IMR-90 (cell line): Measurements from ENCODE around the gene EIF2S1. TPM values are rescaled to one million over a fixed set of nuclear protein-coding genes. Genes with fewer than 3 reads are reported as not detected.
A peak's percentile ranks its signal among the peaks of the same experiment; 100 is the strongest.

ENCODE experiments used
- ATAC-seq: fragments of 200-7000 bp; cut with Tn5 transposase; 2 replicates; pipeline ENCODE4 v1.9.1; 2020; ENCODE audit warnings: low read depth, mild to moderate bottlenecking, moderate library complexity
- BruUV-seq: library from RNA; stranded (reverse); fragments of 400-500 nt; replicated peaks from 2 replicates; lab custom pipeline; 2021; lab: Mats Ljungman, UMichigan
- CTCF ChIA-PET: fragments of 300-600 bp; formaldehyde crosslinking; extraction: SDS; loops from one replicate; lab custom pipeline; 2021; ENCODE audit warnings: antibody characterized with exemption; lab: Yijun Ruan, JAX
- POLR2A ChIA-PET: fragments of 300-600 bp; sonication (Branson Sonifier 250); formaldehyde crosslinking; loops from one replicate; lab custom pipeline; 2022; ENCODE audit warnings: antibody characterized with exemption; ENCODE audit not compliant: unreplicated experiment; lab: Charles Lee
- DNase-seq: peaks from one replicate; pipeline ENCODE4 v3.0.0; 2013
- H2AFZ ChIP-seq: replicated peaks from 2 replicates; pipeline ENCODE3; 2013; ENCODE audit warnings: low read length, mild to moderate bottlenecking; ENCODE audit not compliant: poor library complexity
- H2AK5ac ChIP-seq: 2 replicates; pipeline ENCODE4 v1.6.1; 2013; ENCODE audit warnings: low read depth, low read length, inconsistent platforms
- H2AK9ac ChIP-seq: replicated peaks from 2 replicates; pipeline ENCODE3; 2013; ENCODE audit warnings: mild to moderate bottlenecking, low read depth, low read length, moderate library complexity; ENCODE audit not compliant: poor library complexity
- H2BK120ac ChIP-seq: 2 replicates; pipeline ENCODE4 v1.6.1; 2013; ENCODE audit warnings: low read depth, low read length, inconsistent platforms
- H2BK15ac ChIP-seq: 3 replicates; pipeline ENCODE4 v1.6.1; 2013; ENCODE audit warnings: low read depth, low read length, inconsistent platforms
- H2BK20ac ChIP-seq: 2 replicates; pipeline ENCODE4 v1.6.1; 2013; ENCODE audit warnings: low read depth, mild to moderate bottlenecking, inconsistent platforms, low read length, moderate library complexity
- H2BK5ac ChIP-seq: 2 replicates; pipeline ENCODE4 v1.6.1; 2013; ENCODE audit warnings: mild to moderate bottlenecking, low read depth, low read length, inconsistent platforms; ENCODE audit not compliant: poor library complexity, severe bottlenecking
- H3K14ac ChIP-seq: replicated peaks from 2 replicates; pipeline ENCODE4 v1.6.1; 2013; ENCODE audit warnings: low read depth, low read length, inconsistent platforms
- H3K18ac ChIP-seq: 2 replicates; pipeline ENCODE4 v1.6.1; 2013; ENCODE audit warnings: low read depth, low read length, control low read depth
- H3K23ac ChIP-seq: 2 replicates; pipeline ENCODE4 v1.6.1; 2013; ENCODE audit warnings: low read depth, low read length, inconsistent platforms
- H3K27ac ChIP-seq: 2 replicates; pipeline ENCODE4 v1.5.1; 2013; ENCODE audit warnings: mild to moderate bottlenecking, control low read depth, low read length; ENCODE audit not compliant: insufficient read depth
- H3K27me3 ChIP-seq: 2 replicates; pipeline ENCODE4 v1.6.1; 2013; ENCODE audit warnings: low read length; ENCODE audit not compliant: control insufficient read depth, insufficient read depth
- H3K36me3 ChIP-seq: 2 replicates; pipeline ENCODE4 v1.6.1; 2013; ENCODE audit warnings: low read length, mixed read lengths; ENCODE audit not compliant: control insufficient read depth, insufficient read depth
- H3K4ac ChIP-seq: 2 replicates; pipeline ENCODE4 v1.6.1; 2013; ENCODE audit warnings: low read depth, low read length, inconsistent platforms
- H3K4me1 ChIP-seq: 2 replicates; pipeline ENCODE4 v1.6.1; 2013; ENCODE audit warnings: low read length, mixed read lengths; ENCODE audit not compliant: control insufficient read depth, insufficient read depth
- H3K4me2 ChIP-seq: 2 replicates; pipeline ENCODE4 v1.6.1; 2013; ENCODE audit warnings: low read depth, mild to moderate bottlenecking, control low read depth, low read length, moderate library complexity
- H3K4me3 ChIP-seq: 2 replicates; pipeline ENCODE4 v1.5.1; 2013; ENCODE audit warnings: low read depth, mild to moderate bottlenecking, control low read depth, low read length, moderate library complexity; ENCODE audit not compliant: insufficient read depth
- H3K56ac ChIP-seq: 2 replicates; pipeline ENCODE4 v1.6.1; 2013; ENCODE audit warnings: low read length, inconsistent platforms; ENCODE audit not compliant: insufficient read depth; ENCODE audit errors: extremely low read depth
- H3K79me1 ChIP-seq, 2 experiments: 2 replicates each; pipeline ENCODE4 v1.6.1; 2013; ENCODE audit warnings: low read length in 2 of 2, inconsistent platforms in 1 of 2, low read depth in 1 of 2
- H3K9ac ChIP-seq: 2 replicates; pipeline ENCODE4 v1.6.1; 2013; ENCODE audit warnings: low read depth, low read length, control low read depth
- H3K9me1 ChIP-seq: 2 replicates; pipeline ENCODE4 v1.6.1; 2013; ENCODE audit warnings: low read length, inconsistent platforms; ENCODE audit not compliant: insufficient read depth
- H3K9me3 ChIP-seq: 2 replicates; pipeline ENCODE4 v1.6.1; 2013; ENCODE audit warnings: low read length; ENCODE audit not compliant: control insufficient read depth, insufficient read depth
- H4K20me1 ChIP-seq: 2 replicates; pipeline ENCODE4 v1.6.1; 2013; ENCODE audit warnings: low read length, inconsistent platforms; ENCODE audit not compliant: insufficient read depth
- H4K5ac ChIP-seq: 2 replicates; pipeline ENCODE4 v1.6.1; 2013; ENCODE audit warnings: mild to moderate bottlenecking, low read depth, low read length, control low read depth
- H4K8ac ChIP-seq, 2 experiments: 2 replicates each; pipeline ENCODE4 v1.6.1; 2013; ENCODE audit warnings: low read depth in 2 of 2, low read length in 2 of 2, control low read depth in 1 of 2, inconsistent platforms in 1 of 2
- H4K91ac ChIP-seq: 2 replicates; pipeline ENCODE4 v1.6.1; 2013; ENCODE audit warnings: low read depth, low read length, inconsistent platforms; ENCODE audit not compliant: insufficient read depth
- BHLHE40 ChIP-seq: fragments of 150-350 bp; IDR thresholded peaks from 2 replicates; pipeline ENCODE4 v1.6.1; 2016; ENCODE audit warnings: mild to moderate bottlenecking, low read depth, low read length
- CTCF ChIP-seq: conservative IDR thresholded peaks from 2 replicates; pipeline ENCODE4 v1.5.1; 2012; ENCODE audit warnings: mild to moderate bottlenecking, low read depth, low read length, improper control_type of control experiment
- MAZ ChIP-seq: IDR thresholded peaks from 2 replicates; pipeline ENCODE4 v1.6.1; 2012; ENCODE audit warnings: low read depth, mild to moderate bottlenecking, low read length, improper control_type of control experiment, moderate library complexity, borderline replicate concordance
- MXI1 ChIP-seq: IDR thresholded peaks from 2 replicates; pipeline ENCODE4 v1.6.1; 2012; ENCODE audit warnings: low read depth, mild to moderate bottlenecking, low read length, moderate library complexity, borderline replicate concordance
- NFE2L2 ChIP-seq: fragments of 150-350 bp; IDR thresholded peaks from 2 replicates; pipeline ENCODE4 v1.6.1; 2016; ENCODE audit warnings: low read depth, mild to moderate bottlenecking, low read length
- RCOR1 ChIP-seq: IDR thresholded peaks from 2 replicates; pipeline ENCODE4 v1.6.1; 2012; ENCODE audit warnings: mild to moderate bottlenecking, low read length, improper control_type of control experiment; ENCODE audit not compliant: insufficient replicate concordance
- RFX5 ChIP-seq: IDR thresholded peaks from 2 replicates; pipeline ENCODE4 v1.8.0; 2012; ENCODE audit warnings: low read depth, mild to moderate bottlenecking, low read length, moderate library complexity
- SMC3 ChIP-seq: fragments of 150-350 bp; IDR thresholded peaks from 2 replicates; pipeline ENCODE4 v1.6.1; 2016; ENCODE audit warnings: low read depth, mild to moderate bottlenecking, antibody characterized with exemption, low read length, moderate library complexity
- WGBS, 2 experiments: methylation state at CpG; one replicate each; pipeline versions ENCODE4 v1.1.5 to v1.1.7; 2013; ENCODE audit warnings: missing lambda C conversion rate in 2 of 2; ENCODE audit not compliant: insufficient read length in 1 of 2; ENCODE audit errors: extremely low coverage in 2 of 2; 5-methylcytosine and 5-hydroxymethylcytosine counted together
- dilution Hi-C: fragments of 300-500 bp; cut with HindIII; formaldehyde crosslinking; loops from one replicate; pipeline ENCODE4 v1.14.3; 2018; ENCODE audit warnings: low sequenced_read_pairs; ENCODE audit not compliant: unreplicated experiment
- in situ Hi-C: fragments of 300-500 bp; cut with MboI; formaldehyde crosslinking; loops from 3 replicates; pipeline ENCODE4 v1.14.3; 2019; ENCODE audit warnings: low sequenced_read_pairs, inconsistent platforms, mixed read lengths
- intact Hi-C: fragments of 100-400 bp; cut with micrococcal nuclease; formaldehyde crosslinking; loops from 2 replicates; pipeline ENCODE4 v1.10.0; 2022
- polyA plus RNA-seq, 3 experiments: library from polyadenylated mRNA; depleted of rRNA; stranded (reverse); fragments of >200 nt; gene quantifications; 2 replicates each; pipeline ENCODE4 v1.2.3, GENCODE V29; 2012; ENCODE audit warnings: low replicate concordance in 1 of 3
- total RNA-seq: library from RNA; depleted of rRNA; stranded (reverse); fragments of >200 nt; gene quantifications from 2 replicates; pipeline ENCODE4 v1.2.3, GENCODE V29; 2012

The EIF2S1 gene
- total and polyA plus RNA-seq, 2 of the 4 experiments (the other 2 are of a cell fraction): 57.9 to 125 TPM

GRCh38 chr14:67420102-67420739 is 60.1 kb downstream of the EIF2S1 start:
- intact Hi-C loops: no loop called here

More at GRCh38 chr14:67420102-67420739, 60.1 kb downstream of the EIF2S1 start:
- no peak overlapping the region for H2AK9ac ChIP-seq
- H4K8ac ChIP-seq: no peak overlapping the region
- no peak for ATAC-seq
- H3K36me3 ChIP-seq: no peaks in the 10 kb centered on the region
- no peak overlapping the region for H3K4me2 ChIP-seq
- H4K5ac ChIP-seq: no peak overlapping the region
- no peak overlapping the region for H3K14ac ChIP-seq
- no peak overlapping the region for H3K18ac ChIP-seq
- no peak overlapping the region for H3K4ac ChIP-seq
- no peak overlapping the region for H3K23ac ChIP-seq
- peaks cover 12% of the 10 kb centered on the region; the same call in 1 of the 2 replicates for H3K9me1 ChIP-seq
- H3K27ac ChIP-seq: no peak overlapping the region
- CTCF ChIA-PET: interaction anchor here (0.8 kb wide), 1 partner anchor 60 kb away, joined by 3 read pairs; the partner anchor contains the start of genes ATP6V1D and EIF2S1
- H3K56ac ChIP-seq: no peak overlapping the region
- H3K4me1 ChIP-seq: 0 out of 2 replicates have a peak, but pooled peaks cover 2% of the 10 kb centered on the region
- H2BK15ac ChIP-seq: no peak overlapping the region
- H2BK20ac ChIP-seq: no peak overlapping the region
- H2BK120ac ChIP-seq: no peak overlapping the region
- no peak overlapping the region for H3K4me3 ChIP-seq
- peaks cover 2% of the 10 kb centered on the region; the same call in 1 of the 2 replicates for H3K27me3 ChIP-seq
- POLR2A ChIA-PET: no interaction called here
- DNase-seq: no peak
- no peak overlapping the region for H2AK5ac ChIP-seq
- H2AFZ ChIP-seq: no peak overlapping the region
- no peak overlapping the region for H4K91ac ChIP-seq
- BruUV-seq: no TSS peak
- no peak overlapping the region for H3K9ac ChIP-seq
- WGBS, 2 experiments: 100% methylated on average over 1 of the region's 12 CpGs; no CpG with 5 or more reads in 1 of the 2 experiments
- no peaks in the 10 kb centered on the region; the same call in 1 of the 2 replicates for H4K20me1 ChIP-seq
- TF ChIP-seq RFX5 (no peak), RCOR1 (no peak), MXI1 (no peak), SMC3 (no peak), MAZ (no peak), BHLHE40 (no peak), CTCF (peak; percentile 34), NFE2L2 (no peak)
- H3K79me1 ChIP-seq: no peaks in the 10 kb centered on the region
- H3K9me3 ChIP-seq: no peaks in the 10 kb centered on the region
- in situ Hi-C loops: no loop called here
- dilution Hi-C loops: no loop called here
- no peak overlapping the region for H2BK5ac ChIP-seq
